ENCODE measurements around the gene SERP1. TPM values are rescaled to one million over a fixed set of nuclear protein-coding genes. Genes with fewer than 3 reads are reported as not detected.

Gene SERP1
- total RNA-seq, 1 donor from 2014 or later, result 237 TPM

DNA sequence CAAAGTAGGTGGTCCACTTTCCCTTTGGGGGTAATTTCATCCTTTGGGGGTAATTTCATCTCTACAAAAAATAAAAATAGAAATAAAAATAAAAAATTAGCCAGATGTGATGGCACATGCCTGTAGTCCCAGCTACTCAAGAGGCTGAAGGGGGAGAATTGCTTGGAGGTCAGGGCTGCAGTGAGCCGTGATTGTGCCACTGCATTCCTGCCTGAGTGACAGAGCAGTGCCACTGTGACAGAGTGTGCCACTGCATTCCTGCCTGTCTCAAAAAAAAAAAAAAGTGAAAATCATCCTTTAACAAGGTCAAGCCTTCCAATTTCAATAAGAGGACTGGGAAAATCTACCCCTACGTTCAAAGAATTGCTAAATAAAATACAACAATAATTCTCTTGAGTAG, 22.8 kb downstream of the SERP1 start:
- intact Hi-C loops (cut with DNase I), result no loop called here

DNA sequence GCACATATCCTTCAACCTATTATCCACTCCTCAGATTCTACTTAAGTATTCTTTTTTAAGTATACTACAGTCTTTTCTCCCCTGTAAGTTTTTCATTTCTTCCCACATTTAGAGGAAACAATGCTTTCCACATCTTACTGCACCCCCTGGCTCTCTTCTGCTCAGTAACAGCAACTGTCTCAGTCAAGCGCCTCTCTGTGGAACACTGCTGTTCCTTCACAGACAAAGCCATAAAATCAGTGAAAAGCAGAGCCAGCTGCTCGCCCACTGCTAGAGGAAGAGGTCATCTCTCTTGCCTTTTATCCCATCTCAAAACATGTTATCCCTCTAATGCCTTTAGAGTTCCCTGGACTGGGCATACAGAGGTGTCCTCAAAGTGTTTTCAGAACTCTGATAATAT, 24.8 kb downstream of the SERP1 start:
- intact Hi-C loops (cut with DNase I), result no loop called here
- TF ChIP-seq, protein P1, sequence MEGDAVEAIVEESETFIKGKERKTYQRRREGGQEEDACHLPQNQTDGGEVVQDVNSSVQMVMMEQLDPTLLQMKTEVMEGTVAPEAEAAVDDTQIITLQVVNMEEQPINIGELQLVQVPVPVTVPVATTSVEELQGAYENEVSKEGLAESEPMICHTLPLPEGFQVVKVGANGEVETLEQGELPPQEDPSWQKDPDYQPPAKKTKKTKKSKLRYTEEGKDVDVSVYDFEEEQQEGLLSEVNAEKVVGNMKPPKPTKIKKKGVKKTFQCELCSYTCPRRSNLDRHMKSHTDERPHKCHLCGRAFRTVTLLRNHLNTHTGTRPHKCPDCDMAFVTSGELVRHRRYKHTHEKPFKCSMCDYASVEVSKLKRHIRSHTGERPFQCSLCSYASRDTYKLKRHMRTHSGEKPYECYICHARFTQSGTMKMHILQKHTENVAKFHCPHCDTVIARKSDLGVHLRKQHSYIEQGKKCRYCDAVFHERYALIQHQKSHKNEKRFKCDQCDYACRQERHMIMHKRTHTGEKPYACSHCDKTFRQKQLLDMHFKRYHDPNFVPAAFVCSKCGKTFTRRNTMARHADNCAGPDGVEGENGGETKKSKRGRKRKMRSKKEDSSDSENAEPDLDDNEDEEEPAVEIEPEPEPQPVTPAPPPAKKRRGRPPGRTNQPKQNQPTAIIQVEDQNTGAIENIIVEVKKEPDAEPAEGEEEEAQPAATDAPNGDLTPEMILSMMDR (IDR thresholded peaks at IDR 0.05), result no peak
- no peaks in the 10 kb centered on the region for H3K27me3 ChIP-seq
- H3K4me3 ChIP-seq, result no peak overlapping the region
- no peak for DNase-seq (ENCODE audit: low spot score in 2 of 2)
- no peaks in the 10 kb centered on the region for H3K4me1 ChIP-seq
- no peak overlapping the region for H3K27ac ChIP-seq
- H3K36me3 ChIP-seq, result no peaks in the 10 kb centered on the region
- H3K9me3 ChIP-seq, result no peaks in the 10 kb centered on the region

More for the DNA sequence above, 22.8 kb downstream of the SERP1 start:
- H3K4me3 ChIP-seq, result no peak overlapping the region
- no peaks in the 10 kb centered on the region for H3K36me3 ChIP-seq
- no peaks in the 10 kb centered on the region for H3K27me3 ChIP-seq
- no peak overlapping the region for H3K27ac ChIP-seq
- no peaks in the 10 kb centered on the region for H3K9me3 ChIP-seq
- TF ChIP-seq, protein P1 (IDR thresholded peaks at IDR 0.05), result no peak
- H3K4me1 ChIP-seq, result no peaks in the 10 kb centered on the region
- DNase-seq (ENCODE audit: low spot score in 2 of 2), result no peak

DNA sequence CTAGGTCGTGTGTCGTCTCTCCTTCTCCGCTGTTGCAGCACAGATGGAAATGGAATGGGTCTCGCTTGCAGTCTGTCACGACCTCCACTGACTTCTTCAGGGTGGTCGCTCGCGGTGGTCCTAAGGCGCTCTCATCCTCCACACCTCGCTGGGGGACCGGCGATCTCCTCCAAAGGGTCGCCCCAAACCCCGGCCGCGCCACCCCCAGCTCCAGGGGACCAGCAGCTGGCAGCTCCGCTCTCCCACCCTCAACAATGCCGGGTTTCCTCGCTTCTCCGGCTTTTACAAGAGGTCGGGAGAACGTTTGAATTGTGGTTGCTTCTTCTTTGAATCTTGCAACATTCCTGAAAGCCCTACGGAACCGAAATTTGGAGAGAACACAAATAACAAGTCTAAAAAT, 25.9 kb downstream of the SERP1 start:
- no peaks in the 10 kb centered on the region for H3K9me3 ChIP-seq
- no peaks in the 10 kb centered on the region for H3K4me1 ChIP-seq
- H3K36me3 ChIP-seq, result no peaks in the 10 kb centered on the region
- no peak for DNase-seq (ENCODE audit: low spot score in 2 of 2)
- TF ChIP-seq, protein P1 (IDR thresholded peaks at IDR 0.05), result no peak
- no peak overlapping the region for H3K4me3 ChIP-seq
- intact Hi-C loops (cut with DNase I), result no loop called here
- H3K27me3 ChIP-seq, result no peaks in the 10 kb centered on the region
- H3K27ac ChIP-seq, result no peak overlapping the region

DNA sequence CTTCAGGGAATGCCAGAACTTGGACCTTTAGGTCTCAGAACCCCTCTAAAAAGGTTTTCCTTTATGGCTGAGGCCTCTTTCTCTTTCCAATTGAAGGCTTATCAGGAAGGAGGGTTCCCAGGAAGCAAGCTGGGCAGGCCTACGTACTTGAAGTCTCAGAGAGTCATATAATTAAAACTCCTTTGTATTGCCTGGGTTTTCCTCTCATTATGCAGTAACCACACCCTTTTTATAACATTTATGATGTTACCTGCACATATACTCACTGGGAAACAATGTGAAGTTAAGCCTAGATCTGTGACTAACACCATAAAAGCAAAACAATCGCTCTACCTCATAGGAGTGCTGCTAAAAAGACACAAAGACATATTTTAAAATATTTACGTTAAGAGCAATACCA, 27.3 kb downstream of the SERP1 start:
- H3K9me3 ChIP-seq, result no peaks in the 10 kb centered on the region
- TF ChIP-seq, protein P1 (IDR thresholded peaks at IDR 0.05), result no peak
- DNase-seq (ENCODE audit: low spot score in 2 of 2), result no peak
- no peaks in the 10 kb centered on the region for H3K27me3 ChIP-seq
- H3K4me1 ChIP-seq, result no peaks in the 10 kb centered on the region
- intact Hi-C loops (cut with DNase I), result no loop called here
- no peak overlapping the region for H3K27ac ChIP-seq
- H3K4me3 ChIP-seq, result no peak overlapping the region
- no peaks in the 10 kb centered on the region for H3K36me3 ChIP-seq

DNA sequence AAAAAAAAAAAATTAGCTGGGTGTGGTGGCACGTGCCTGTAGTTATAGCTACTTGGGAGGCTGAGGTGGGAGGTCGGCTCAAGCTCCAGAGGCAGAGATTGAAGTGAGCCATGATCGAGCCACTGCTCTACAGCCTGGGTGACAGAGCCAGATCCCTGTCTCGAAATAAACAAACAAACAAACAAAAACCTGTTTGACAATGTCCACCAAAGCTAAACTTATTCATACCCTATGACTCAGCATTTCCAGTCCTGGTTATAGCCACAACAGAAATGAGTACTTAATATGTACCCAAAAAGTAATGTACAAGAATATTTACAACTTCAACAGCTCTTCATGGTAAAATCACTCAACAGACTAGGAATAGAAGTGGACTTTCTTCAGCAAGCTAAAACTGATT, 31.1 kb downstream of the SERP1 start:
- DNase-seq (ENCODE audit: low spot score in 2 of 2), result no peak
- Histone ChIP-seq H3K27me3 (no peaks in the 10 kb centered on the region), H3K27ac (no peak overlapping the region), H3K9me3 (no peaks in the 10 kb centered on the region), H3K36me3 (no peaks in the 10 kb centered on the region), H3K4me1 (no peaks in the 10 kb centered on the region), H3K4me3 (no peak overlapping the region)
- intact Hi-C loops (cut with DNase I), result no loop called here
- TF ChIP-seq, protein P1 (IDR thresholded peaks at IDR 0.05), result no peak

All from ascending aorta (tissue), 2 donors.